Osteocyte (in vitro differentiated cells): ENCODE measurements around the gene CTSG. TPM values are rescaled to one million over a fixed set of nuclear protein-coding genes. Genes with fewer than 3 reads are reported as not detected.
A peak's percentile ranks its signal among the peaks of the same experiment; 100 is the strongest.
"Not testable (repeated sequence)": the region's sequence is repeated elsewhere in the genome, so short reads cannot be mapped to it uniquely, and the experiment has no call there.

ENCODE experiments used
- DNase-seq: peaks from one replicate; pipeline ENCODE4 v3.0.0; 2021; ENCODE audit warnings: mixed read lengths; ENCODE audit not compliant: unreplicated experiment; ENCODE audit errors: extremely low spot score
- H3K27ac Mint-ChIP-seq: one replicate; pipeline ENCODE4 v1.8.0; 2021; ENCODE audit warnings: mild to moderate bottlenecking, mixed read lengths; ENCODE audit not compliant: unreplicated experiment
- H3K27me3 Mint-ChIP-seq: one replicate; pipeline ENCODE4 v1.8.0; 2021; ENCODE audit warnings: mixed read lengths; ENCODE audit not compliant: unreplicated experiment
- H3K36me3 Mint-ChIP-seq: one replicate; pipeline ENCODE4 v1.8.0; 2021; ENCODE audit warnings: mixed read lengths; ENCODE audit not compliant: unreplicated experiment
- H3K4me1 Mint-ChIP-seq: one replicate; pipeline ENCODE4 v1.8.0; 2021; ENCODE audit warnings: mixed read lengths; ENCODE audit not compliant: unreplicated experiment
- H3K4me3 Mint-ChIP-seq: one replicate; pipeline ENCODE4 v1.8.0; 2021; ENCODE audit warnings: mild to moderate bottlenecking, moderate library complexity, mixed read lengths; ENCODE audit not compliant: unreplicated experiment
- H3K9me3 Mint-ChIP-seq: one replicate; pipeline ENCODE4 v1.8.0; 2021; ENCODE audit warnings: mixed read lengths; ENCODE audit not compliant: unreplicated experiment
- total RNA-seq: library from RNA; stranded (reverse); gene quantifications from 2 replicates; pipeline ENCODE4 v1.2.1, GENCODE V29; 2021
- TF ChIP-seq, protein P1 (sequence below): fragments of 200-600 bp; sonication (generic); IDR thresholded peaks from 2 replicates; pipeline ENCODE4 v1.5.0; 2021; ENCODE audit warnings: antibody characterized with exemption, mild to moderate bottlenecking, moderate library complexity

The CTSG gene
- total RNA-seq, 1 donor from 2014 or later = not detected

DNA sequence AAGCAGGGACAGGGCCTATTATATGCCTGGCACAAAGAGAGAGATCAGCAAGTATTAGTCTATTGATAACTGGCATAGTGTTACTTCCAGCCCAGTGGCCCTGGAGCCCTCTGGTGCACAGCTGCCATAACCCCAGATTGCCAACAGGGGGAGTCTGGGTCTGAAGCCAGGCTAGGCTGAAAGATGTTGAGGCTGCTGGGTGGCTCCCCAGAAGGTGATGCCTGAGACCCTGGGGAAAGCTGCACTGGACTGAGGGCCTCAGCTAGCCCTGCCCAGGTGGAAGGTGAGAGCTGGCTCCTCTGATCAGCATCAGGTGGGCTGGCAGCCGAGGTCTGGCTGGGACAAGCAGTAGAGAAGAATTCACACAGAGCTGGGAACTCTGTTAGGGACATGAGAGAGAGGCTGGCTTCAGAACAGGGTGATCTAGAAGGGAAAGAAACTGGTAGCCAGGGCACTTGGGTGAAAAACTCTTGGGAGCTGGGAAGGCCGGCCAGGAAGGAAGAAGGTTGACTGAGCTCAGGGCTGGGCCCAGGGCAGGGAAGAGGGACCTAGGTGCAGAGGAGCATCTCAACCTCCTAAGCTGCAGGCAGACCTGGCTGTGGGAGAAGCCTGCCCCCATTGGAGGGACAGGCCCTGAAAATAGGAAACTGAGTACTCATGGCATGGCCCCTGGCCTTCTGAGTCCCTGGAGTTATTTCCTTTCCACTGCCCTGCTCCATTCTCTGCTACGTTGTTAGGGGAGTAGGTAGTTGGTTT lies 29.6 kb upstream of the CTSG start:
- no peaks in the 10 kb centered on the region for H3K27me3 Mint-ChIP-seq
- no peaks in the 10 kb centered on the region for H3K4me1 Mint-ChIP-seq
- no peaks in the 10 kb centered on the region for H3K36me3 Mint-ChIP-seq
- no peak for DNase-seq
- TF ChIP-seq, protein P1, sequence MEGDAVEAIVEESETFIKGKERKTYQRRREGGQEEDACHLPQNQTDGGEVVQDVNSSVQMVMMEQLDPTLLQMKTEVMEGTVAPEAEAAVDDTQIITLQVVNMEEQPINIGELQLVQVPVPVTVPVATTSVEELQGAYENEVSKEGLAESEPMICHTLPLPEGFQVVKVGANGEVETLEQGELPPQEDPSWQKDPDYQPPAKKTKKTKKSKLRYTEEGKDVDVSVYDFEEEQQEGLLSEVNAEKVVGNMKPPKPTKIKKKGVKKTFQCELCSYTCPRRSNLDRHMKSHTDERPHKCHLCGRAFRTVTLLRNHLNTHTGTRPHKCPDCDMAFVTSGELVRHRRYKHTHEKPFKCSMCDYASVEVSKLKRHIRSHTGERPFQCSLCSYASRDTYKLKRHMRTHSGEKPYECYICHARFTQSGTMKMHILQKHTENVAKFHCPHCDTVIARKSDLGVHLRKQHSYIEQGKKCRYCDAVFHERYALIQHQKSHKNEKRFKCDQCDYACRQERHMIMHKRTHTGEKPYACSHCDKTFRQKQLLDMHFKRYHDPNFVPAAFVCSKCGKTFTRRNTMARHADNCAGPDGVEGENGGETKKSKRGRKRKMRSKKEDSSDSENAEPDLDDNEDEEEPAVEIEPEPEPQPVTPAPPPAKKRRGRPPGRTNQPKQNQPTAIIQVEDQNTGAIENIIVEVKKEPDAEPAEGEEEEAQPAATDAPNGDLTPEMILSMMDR = peak; percentile 29
- no peak overlapping the region for H3K27ac Mint-ChIP-seq
- H3K4me3 Mint-ChIP-seq = no peak overlapping the region
- H3K9me3 Mint-ChIP-seq = no peaks in the 10 kb centered on the region

DNA sequence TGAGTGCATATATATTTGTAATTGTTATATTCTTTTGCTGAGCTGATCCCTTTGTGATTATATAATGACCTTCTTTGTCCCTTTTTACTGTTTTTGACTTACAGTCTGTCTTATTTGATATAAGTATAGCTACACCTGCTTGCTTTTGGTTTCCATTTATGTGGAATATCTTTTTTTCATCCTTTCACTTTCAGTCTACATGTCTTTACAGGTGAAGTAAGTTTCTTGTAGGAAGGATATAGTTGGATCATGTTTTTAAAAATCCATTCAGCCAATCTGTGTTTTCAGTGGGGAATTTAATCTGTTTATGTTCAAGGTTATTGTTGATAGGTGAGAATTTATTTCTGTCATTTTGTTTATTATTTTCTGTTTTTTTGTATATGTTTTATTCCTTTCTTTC lies 21.4 kb upstream of the CTSG start:
- H3K9me3 Mint-ChIP-seq = peaks cover 13% of the 10 kb centered on the region

DNA sequence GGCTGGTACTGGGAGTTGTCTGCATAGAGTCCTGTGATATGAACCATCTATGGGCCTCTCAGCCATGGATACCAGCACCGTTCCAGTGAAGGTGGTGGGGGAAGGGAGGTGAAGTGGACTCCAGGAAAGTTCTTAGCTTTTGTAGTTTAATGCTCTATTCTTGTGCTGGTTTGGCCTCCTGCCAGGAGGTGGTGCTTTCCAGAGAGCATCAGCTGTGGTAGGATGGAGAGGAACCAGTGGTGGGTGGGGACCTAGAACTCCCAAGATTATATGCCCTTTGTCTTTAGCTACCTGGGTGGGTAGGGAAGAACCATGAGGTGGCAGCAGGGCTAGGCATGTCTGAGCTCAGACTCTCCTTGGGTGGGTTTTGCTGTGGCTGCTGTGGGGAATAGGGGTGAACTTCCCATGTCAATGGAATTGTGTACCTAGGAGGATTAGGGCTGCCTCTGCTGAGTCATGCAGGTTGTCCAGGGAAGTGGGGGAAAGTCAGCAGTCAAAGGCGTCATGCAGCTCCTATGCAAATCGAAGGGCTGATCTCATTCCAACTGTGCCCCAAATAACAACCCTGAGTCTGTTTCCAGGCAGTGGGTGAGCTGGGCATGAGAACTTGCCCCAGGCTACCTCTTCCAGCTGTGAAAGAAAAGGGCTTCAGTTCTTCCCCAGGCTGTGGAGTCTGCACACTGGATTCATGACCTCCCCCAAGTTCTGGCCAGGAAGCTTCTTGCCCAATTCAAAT lies 19.2 kb upstream of the CTSG start:
- peaks cover 20% of the 10 kb centered on the region for H3K9me3 Mint-ChIP-seq
- H3K4me3 Mint-ChIP-seq = no peak overlapping the region
- TF ChIP-seq, protein P1 = no peak
- no peaks in the 10 kb centered on the region for H3K27me3 Mint-ChIP-seq
- no peak overlapping the region for H3K27ac Mint-ChIP-seq
- no peaks in the 10 kb centered on the region for H3K4me1 Mint-ChIP-seq
- DNase-seq = no peak
- H3K36me3 Mint-ChIP-seq = no peaks in the 10 kb centered on the region

More for the DNA sequence above, 21.4 kb upstream of the CTSG start:
- Mint-ChIP-seq H3K27ac (no peak overlapping the region), H3K36me3 (no peaks in the 10 kb centered on the region), H3K27me3 (no peaks in the 10 kb centered on the region), H3K4me1 (no peaks in the 10 kb centered on the region), H3K4me3 (no peak overlapping the region)
- no peak for DNase-seq
- TF ChIP-seq, protein P1 = no peak

DNA sequence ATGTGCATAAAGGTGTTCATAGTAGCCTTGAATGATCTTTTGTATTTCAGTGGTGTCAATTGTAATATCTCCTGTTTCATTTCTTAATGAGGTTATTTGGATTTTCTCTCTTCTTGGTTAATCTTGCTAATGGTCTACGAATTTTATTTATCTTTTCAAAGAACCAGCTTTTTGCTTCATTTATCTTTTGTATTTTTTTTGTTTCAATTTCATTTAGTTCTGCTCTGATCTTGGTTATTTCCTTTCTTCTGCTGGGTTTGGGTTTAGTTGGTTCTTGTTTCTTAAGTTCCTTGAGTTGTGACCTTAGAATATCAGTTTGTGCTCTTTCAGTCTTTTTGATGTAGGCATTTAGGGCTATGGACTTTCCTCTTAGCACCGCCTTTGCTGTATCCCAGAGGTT lies 15.0 kb upstream of the CTSG start:
- H3K9me3 Mint-ChIP-seq = peaks cover 15% of the 10 kb centered on the region
- not testable (repeated sequence) for H3K27me3 Mint-ChIP-seq, H3K4me1 Mint-ChIP-seq, H3K36me3 Mint-ChIP-seq, DNase-seq, H3K27ac Mint-ChIP-seq, H3K4me3 Mint-ChIP-seq

DNA sequence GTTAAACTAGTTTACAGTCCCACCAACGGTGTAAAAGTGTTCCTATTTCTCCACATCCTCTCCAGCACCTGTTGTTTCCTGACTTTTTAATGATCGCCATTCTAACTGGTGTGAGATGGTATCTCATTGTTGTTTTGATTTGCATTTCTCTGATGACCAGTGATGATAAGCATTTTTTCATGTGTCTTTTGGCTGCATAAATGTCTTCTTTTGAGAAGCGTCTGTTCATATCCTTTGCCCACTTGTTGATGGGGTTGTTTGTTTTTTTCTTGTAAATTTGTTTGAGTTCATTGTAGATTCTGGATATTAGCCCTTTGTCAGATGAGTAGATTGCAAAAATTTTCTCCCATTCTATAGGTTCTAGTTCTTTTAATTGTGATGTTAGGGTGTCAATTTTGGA lies 8.4 kb upstream of the CTSG start:
- not testable (repeated sequence) for H3K27me3 Mint-ChIP-seq, H3K36me3 Mint-ChIP-seq, H3K27ac Mint-ChIP-seq, H3K9me3 Mint-ChIP-seq, H3K4me3 Mint-ChIP-seq, DNase-seq, H3K4me1 Mint-ChIP-seq

DNA sequence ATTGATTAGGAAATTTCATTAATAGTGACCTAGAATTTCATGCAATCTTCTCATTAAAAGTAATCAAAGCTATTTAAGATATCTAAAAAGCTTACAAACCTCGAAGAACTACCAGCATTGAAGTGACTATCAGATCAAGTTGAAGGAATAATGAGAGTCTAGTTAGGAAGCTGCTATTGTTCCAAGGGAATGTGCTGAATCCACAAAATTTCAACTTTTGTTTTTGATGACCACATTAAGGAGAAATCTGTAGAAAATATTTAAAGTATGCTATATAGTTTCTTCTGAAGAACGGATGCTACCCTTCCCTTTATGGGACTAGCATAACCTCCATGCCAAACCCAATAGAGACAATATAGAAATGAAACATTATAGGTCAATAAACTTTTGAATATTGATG lies 2.5 kb upstream of the CTSG start:
- TF ChIP-seq, protein P1 = no peak

More for the DNA sequence above, 2.5 kb upstream of the CTSG start:
- no peak for DNase-seq
- H3K27ac Mint-ChIP-seq = no peak overlapping the region
- no peaks in the 10 kb centered on the region for H3K4me1 Mint-ChIP-seq
- no peak overlapping the region for H3K4me3 Mint-ChIP-seq
- no peaks in the 10 kb centered on the region for H3K27me3 Mint-ChIP-seq
- H3K9me3 Mint-ChIP-seq = peaks cover 4% of the 10 kb centered on the region
- H3K36me3 Mint-ChIP-seq = no peaks in the 10 kb centered on the region
